ENCODE measurements around the gene KRTAP5-2. TPM values are rescaled to one million over a fixed set of nuclear protein-coding genes. Genes with fewer than 3 reads are reported as not detected.

Gene KRTAP5-2
- total RNA-seq, 1 donor from 2014 or later = not detected

- Histone ChIP-seq H3K4me3 (no peak overlapping the region), H3K9me3 (replicated peaks) (no peaks in the 10 kb centered on the region), H3K27ac (replicated peaks) (no peak overlapping the region), H3K4me1 (peaks cover 87% of the 10 kb centered on the region), H3K27me3 (ENCODE audit: low read depth) (no peaks in the 10 kb centered on the region), H3K36me3 (peaks cover 7% of the 10 kb centered on the region)
- intact Hi-C loops (cut with micrococcal nuclease) = no loop called here
- DNase-seq = no peak
- TF ChIP-seq CTCF (IDR thresholded peaks at IDR 0.05; ENCODE audit: borderline replicate concordance) = no peak
Observed at GRCh38 chr11:1568441-1568911, 29.6 kb downstream of the KRTAP5-2 start.

- Histone ChIP-seq H3K9me3 (replicated peaks) (no peaks in the 10 kb centered on the region), H3K4me3 (no peak overlapping the region), H3K27me3 (ENCODE audit: low read depth) (no peaks in the 10 kb centered on the region), H3K4me1 (peaks cover 83% of the 10 kb centered on the region), H3K36me3 (peaks cover 14% of the 10 kb centered on the region), H3K27ac (replicated peaks) (peak overlapping the region; percentile 19)
- no peak for TF ChIP-seq CTCF (IDR thresholded peaks at IDR 0.05; ENCODE audit: borderline replicate concordance)
- intact Hi-C loops (cut with micrococcal nuclease) = no loop called here
- DNase-seq = no peak
Observed at GRCh38 chr11:1567721-1568100, 30.4 kb downstream of the KRTAP5-2 start.

GRCh38 chr11:1567052-1567720 is 30.9 kb downstream of the KRTAP5-2 start:
- no peak for TF ChIP-seq CTCF (IDR thresholded peaks at IDR 0.05; ENCODE audit: borderline replicate concordance)
- Histone ChIP-seq H3K36me3 (peaks cover 17% of the 10 kb centered on the region), H3K27me3 (ENCODE audit: low read depth) (no peaks in the 10 kb centered on the region), H3K4me1 (peaks cover 78% of the 10 kb centered on the region), H3K9me3 (replicated peaks) (no peaks in the 10 kb centered on the region), H3K4me3 (no peak overlapping the region), H3K27ac (replicated peaks) (peak overlapping the region; percentile 19)
- DNase-seq = no peak
- intact Hi-C loops (cut with micrococcal nuclease) = no loop called here

GRCh38 chr11:1566381-1567051 is 31.6 kb downstream of the KRTAP5-2 start:
- Histone ChIP-seq H3K9me3 (replicated peaks) (no peaks in the 10 kb centered on the region), H3K36me3 (peaks cover 19% of the 10 kb centered on the region), H3K27ac (replicated peaks) (no peak overlapping the region), H3K27me3 (ENCODE audit: low read depth) (no peaks in the 10 kb centered on the region), H3K4me1 (peaks cover 78% of the 10 kb centered on the region), H3K4me3 (no peak overlapping the region)
- no peak for TF ChIP-seq CTCF (IDR thresholded peaks at IDR 0.05; ENCODE audit: borderline replicate concordance)
- no peak for DNase-seq
- intact Hi-C loops (cut with micrococcal nuclease) = no loop called here

- intact Hi-C loops (cut with micrococcal nuclease) = no loop called here
- H3K4me3 ChIP-seq = no peak overlapping the region
- no peak for TF ChIP-seq CTCF (IDR thresholded peaks at IDR 0.05; ENCODE audit: borderline replicate concordance)
- H3K27ac ChIP-seq (replicated peaks) = no peak overlapping the region
- no peaks in the 10 kb centered on the region for H3K9me3 ChIP-seq (replicated peaks)
- peaks cover 21% of the 10 kb centered on the region for H3K36me3 ChIP-seq
- H3K4me1 ChIP-seq = peaks cover 74% of the 10 kb centered on the region
- no peak for DNase-seq
- H3K27me3 ChIP-seq (ENCODE audit: low read depth) = no peaks in the 10 kb centered on the region
Observed at GRCh38 chr11:1565904-1566247, 32.2 kb downstream of the KRTAP5-2 start.
